Activated CD4-positive, alpha-beta T cell treated with anti-CD3 and anti-CD28 coated beads, Interleukin-2, amount 50 U/mL, for 16 hours (primary cell): ENCODE data around the gene SEMA3D.
"Not testable (repeated sequence)": the region's sequence is repeated elsewhere in the genome, so short reads cannot be mapped to it uniquely, and the experiment has no call there.

Experiments
- DNase-seq: peaks from one replicate; pipeline ENCODE4 v3.0.0-alpha.2; 2020

SEMA3D gene

GRCh38 chr7:85022064-85022697 lies 164.7 kb downstream of the SEMA3D start:
- DNase-seq, result no peak

- no peak for DNase-seq
These were observed 165.7 kb downstream of the SEMA3D start for GRCh38 chr7:85021101-85021704.

GRCh38 chr7:85019778-85020177 lies 167.1 kb downstream of the SEMA3D start:
- no peak for DNase-seq

GRCh38 chr7:85019176-85019575 lies 167.7 kb downstream of the SEMA3D start:
- DNase-seq, result no peak

GRCh38 chr7:85018498-85018897 lies 168.4 kb downstream of the SEMA3D start:
- no peak for DNase-seq

DNA sequence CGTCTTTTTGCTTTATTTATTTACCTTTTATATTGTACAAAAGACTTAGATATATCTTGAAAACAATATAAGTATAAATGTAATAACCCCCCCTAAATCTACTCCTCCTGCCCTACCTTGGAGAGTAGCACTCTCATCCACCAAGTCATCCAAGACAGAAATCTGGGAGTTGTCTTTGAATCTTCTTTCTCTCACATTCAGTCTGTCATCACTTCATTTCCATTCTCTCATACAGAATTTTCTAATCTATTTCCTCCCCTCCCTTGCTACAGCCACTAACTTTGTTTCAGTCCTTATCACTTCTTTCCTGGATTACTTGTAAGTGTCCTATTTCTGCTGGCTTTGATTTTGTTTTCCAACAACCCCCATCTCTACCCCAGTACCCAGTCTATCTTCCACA lies 170.6 kb downstream of the SEMA3D start:
- no peak for DNase-seq

DNA sequence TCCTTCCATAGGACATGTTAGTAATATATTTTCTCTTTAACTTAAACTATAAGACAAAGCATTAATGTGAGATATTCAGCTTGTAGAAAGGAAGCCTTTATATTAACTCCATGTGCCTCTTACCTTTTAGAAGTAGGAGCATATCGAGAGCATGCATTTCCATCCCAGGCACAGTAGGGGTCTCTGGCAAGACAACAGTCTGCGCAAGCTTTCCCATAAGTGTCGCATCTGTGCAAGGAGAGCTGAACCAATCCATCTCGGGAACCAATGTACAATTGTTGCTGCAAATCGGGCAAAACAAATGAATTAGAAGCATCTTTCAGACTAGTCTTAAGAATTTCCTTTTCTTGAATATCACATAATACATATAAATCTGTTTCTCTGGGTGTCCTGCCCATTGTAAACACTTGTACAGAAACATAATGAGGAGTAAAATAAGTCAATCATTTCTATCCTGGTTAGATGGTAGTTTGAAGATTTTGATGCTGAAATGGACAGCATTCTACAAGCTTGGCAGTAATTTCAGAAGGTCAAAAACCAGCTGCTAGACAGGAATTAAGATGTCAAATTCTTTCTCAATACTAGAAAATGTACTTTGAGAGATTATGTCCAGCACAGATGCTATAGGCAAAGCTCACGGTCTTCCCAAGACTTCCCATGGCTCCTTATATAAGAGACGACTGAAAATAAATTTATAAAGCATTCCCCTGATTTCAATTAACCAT lies 171.8 kb downstream of the SEMA3D start:
- DNase-seq, result no peak

- DNase-seq, result no peak
These were observed 175.7 kb downstream of the SEMA3D start for GRCh38 chr7:85011127-85011526.

DNA sequence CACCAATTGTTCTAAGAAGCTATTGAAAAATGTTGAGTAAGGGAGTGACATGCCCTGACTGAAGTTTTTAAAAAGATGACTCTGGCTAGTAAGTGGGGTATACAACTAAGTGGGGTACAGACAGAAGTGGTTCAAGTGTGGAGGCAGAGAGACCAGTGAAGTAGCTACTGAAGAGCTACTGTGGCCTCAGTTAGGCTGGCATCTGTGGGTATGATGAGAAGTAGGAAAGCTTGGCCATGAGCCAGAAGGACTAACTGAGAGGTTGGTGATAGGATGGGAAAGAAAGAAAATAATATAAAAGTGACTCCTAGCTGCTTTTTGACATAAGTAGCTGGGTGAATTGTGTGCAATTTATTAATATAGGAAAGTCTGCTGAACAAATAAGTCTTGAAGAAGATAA lies 176.6 kb downstream of the SEMA3D start:
- no peak for DNase-seq

DNA sequence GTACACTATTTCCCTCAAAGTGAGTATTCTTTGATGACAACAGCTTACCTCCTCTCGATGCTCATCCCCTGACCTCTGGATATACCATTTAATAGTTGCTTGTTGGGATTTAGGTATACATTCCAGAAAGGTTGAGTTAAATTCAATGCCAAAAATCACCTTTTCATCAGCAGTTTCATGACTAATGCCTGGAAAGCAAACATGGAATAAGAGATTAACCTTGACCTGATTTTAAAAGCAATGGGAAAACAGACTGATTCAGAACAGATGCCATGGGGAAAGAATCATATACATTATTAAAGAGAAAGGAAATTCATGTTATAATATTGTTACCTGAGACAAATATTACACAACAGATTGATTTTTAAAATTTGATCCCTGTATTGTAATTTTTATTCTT lies 180.1 kb downstream of the SEMA3D start:
- DNase-seq, result no peak

DNA sequence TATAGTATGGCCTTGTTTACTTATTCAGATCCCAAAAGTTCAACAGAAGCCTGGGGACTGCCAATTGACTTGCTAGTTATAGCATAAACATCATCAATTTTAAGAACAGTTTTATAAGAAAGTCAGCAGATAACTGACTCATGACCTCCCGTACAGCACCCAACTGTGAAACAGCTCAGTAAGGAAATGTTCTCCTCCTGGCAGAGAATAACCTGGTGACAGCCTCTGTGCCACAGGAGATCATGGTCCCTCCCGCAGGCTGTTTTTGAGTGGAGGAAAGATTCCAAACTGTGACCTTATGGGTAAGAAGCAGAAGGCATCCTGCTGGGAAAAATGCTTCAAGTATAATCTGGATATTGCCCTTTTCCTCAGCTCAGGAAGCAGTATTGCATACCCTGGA lies 182.5 kb downstream of the SEMA3D start:
- no peak for DNase-seq

DNA sequence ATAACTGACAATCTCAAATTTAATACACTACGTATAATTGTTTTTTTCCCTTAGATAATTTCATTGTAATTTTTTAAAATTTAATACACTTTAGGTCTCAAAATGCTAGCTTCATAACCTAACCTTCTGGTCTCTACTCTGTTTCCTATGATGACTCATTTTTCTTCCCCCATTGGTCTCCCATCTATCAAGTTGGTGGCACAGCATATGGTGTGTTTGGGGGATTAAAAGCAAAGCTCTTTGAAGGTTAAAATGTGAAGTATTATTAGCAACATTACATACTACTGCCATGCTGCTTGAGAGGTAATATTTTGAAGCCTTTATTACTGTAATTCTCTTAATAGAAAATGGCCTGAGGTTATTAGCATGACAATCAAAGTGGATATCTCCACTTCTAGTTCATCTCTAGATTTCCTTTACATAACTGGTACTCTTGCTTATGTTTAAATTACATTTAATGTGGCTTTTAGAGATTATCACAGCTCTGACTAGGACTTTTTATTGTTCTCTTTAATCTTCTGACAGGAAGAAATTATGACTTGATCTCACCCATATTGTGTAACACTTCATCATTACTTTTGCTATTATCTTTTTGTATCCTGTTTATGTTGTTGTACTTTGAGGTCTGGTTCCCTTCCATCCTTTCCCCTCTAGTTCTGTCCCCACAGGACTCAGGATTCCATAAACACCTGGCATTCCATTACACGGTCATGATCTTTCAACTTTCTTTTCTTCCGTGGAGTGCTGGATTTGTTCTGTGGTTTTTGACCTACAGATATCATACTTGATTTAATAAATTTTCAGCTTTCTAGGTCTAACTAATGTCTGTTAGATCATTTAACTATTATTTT lies 185.1 kb downstream of the SEMA3D start:
- DNase-seq, result no peak

- no peak for DNase-seq
These were observed 186.0 kb downstream of the SEMA3D start for GRCh38 chr7:85000735-85001350.

- no peak for DNase-seq
These were observed 187.4 kb downstream of the SEMA3D start for GRCh38 chr7:84999450-84999849.

DNA sequence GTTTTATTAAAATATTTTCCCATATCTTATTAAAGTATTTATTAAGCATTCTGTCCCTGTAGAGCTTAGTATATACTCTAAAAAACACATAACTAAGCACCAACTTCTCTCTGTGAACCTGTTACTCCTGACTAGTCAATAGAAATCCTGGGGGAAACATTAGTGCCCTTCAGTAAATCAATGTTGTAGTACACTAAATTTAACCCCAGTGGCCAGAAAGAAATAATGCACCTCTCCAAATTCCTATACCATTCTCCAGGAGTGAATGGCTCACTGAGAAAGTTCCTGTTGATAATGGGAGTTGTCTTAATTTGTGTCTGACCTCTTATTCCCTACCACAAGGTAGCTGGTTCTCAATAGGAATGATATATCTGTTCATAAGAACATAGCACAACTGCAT lies 188.2 kb downstream of the SEMA3D start:
- no peak for DNase-seq

DNA sequence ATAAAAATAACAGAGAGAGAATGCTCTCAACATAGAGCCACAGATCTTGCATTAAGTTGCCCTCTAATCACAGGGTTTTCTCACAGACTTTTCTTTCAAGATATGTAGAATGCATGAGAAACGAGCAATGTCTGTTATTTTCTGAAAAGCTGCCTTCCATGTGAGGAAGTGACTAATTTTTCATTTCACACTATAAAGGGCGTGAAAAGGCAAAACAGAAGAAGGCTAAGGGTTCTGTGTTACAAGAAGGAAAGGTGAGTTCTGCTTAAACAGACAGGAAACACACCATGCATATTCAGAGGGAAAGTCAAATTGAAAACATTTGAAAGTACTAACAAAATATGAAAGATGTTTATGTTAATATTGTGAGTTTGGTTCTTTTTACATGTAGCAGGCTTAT lies 189.2 kb downstream of the SEMA3D start:
- DNase-seq, result peak; percentile 46

DNA sequence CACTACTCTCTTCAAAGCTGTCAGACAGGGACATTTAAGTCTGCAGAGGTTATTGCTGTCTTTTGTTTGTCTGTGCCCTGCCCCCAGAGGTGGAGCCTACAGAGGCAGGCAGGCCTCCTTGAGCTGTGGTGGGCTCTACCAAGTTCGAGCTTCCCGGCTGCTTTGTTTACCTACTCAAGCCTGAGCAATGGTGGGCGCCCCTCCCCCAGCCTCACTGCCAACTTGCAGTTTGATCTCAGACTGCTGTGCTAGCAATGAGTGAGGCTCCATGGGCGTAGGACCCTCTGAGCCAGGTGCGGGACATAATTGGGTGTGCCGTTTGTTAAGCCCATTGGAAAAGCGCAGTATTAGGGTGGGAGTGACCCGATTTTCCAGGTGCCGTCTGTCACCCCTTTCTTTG lies 193.9 kb downstream of the SEMA3D start:
- DNase-seq, result not testable (repeated sequence)

DNA sequence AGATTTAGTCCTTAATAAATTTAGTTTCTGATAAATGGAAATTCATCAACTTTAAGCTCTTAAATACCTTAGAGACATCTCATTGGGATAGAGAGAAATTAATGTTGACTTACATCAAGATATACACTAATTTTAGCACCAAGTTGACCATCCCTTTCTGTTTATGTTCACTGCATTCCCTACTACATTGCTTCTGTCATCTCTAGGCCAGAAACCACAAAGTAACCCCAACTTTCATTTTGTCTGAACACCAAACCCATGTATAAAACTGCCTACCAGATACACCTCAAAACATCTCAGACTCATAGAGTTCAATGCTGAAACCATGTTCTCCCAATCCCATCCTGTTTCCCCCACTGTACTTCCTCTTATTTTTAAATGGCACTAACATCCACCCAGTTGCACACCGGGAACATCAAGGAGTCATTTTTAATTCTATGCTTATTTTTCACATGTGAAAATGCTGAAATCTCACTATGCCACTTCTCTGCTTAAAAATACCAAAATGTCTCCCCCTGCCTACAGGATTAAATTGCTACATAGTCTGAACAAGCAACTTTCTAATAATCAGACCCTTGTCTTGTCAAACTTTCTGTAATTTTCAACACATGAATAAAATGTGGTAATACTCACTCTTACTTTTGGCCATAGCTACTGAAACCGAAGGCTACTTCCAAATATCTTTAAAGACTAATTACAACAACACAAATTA lies 201.6 kb downstream of the SEMA3D start:
- peak; percentile 2 for DNase-seq

DNA sequence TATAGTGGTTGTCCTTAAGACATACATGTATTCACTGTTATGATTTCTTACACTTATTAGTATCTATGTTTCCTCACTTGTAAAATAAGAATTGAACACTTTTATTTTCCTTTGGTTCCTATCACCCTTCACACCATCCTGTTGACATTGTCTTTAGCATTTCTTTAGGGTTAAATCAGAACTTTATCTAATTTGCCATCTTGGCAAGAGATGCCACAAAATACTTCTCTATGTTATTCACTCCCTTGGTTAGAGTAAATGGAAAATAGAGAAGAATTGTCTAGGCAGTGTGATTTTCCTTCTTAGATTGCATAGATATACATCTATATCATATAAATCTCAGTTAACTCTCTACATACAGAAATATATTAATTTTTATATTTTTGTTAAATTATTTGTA lies 204.7 kb downstream of the SEMA3D start:
- no peak for DNase-seq

- DNase-seq, result no peak
These were observed 205.5 kb downstream of the SEMA3D start for GRCh38 chr7:84981055-84981976.

DNA sequence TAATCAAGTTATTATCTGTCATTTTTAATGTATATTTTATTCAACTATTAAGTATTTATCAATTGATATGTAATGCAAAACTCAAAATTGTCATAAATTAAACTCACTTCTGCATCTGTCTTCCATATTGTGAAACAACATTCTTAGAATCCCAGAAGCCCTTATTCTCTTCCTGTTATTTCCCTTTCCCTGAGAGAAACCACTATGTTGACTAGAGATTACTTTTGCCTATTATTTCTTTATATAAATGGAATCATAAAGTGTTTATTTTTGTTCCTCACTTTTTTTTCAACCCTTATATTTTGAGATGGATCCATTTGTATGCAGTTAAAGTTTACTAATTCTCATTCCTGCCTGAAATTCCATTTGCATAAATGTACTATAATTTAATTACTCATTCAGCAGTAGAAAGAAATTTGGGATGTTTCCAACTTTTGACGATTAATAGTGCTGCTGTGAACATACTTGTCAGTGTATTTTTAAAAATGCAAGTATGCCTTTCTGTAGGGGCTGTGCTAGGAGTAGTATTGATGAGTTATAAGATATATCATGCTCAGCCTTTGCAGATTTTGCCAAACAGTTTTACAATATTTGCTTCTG lies 211.2 kb downstream of the SEMA3D start:
- no peak for DNase-seq
